ENCODE measurements around the gene NT5M.
"Not testable (repeated sequence)": the region's sequence is repeated elsewhere in the genome, so short reads cannot be mapped to it uniquely, and the experiment has no call there.

Gene NT5M

DNA sequence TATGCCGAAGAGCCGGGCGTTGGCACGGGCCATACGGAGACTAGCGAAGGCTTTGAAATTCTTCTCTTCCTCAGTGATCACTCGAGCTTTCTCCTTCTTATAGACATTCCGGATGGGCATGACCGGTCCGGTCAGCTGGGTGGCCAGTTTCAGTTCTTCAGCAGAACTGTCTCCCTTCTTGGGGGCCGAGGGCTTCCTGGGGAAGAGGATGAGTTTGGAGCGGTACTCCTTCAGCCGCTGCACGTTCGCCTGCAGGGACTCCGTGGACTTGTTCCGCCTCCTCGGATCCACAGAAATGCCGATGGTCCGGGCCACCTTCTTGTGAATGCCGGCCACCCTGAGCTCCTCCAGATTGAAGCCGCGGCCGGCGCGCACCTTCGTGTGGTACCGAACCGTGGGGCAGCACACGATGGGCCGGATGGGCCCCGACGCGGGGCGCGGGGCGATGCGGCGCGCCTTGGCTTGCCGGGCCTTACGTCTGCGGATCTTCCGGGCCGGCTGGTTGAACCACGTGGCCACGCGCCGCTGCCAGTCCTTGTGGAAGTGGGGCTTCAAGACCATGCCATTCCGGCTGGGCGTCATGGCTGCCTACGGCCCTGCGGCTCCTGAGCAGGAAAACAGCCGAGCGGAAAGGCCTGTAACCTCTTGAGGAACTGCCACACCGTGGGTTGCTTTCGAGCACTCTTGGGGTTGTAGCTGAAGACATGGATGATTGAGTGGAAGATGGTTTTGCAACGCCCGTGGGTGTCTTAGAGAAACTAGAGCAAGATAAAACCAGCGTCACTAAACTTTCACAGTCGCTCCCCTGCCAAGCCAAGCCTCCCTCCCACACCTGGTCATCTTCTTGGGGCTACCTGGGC is 80.5 kb downstream of the NT5M start:
- H2BK5ac ChIP-seq (ENCODE audit: low read length); H3K9ac ChIP-seq (ENCODE audit: low read length); H3K79me2 ChIP-seq (ENCODE audit: control insufficient read depth, insufficient read depth, low read length); DNase-seq; H2AK5ac ChIP-seq (ENCODE audit: low read length); H3K27ac ChIP-seq (ENCODE audit: low read depth, low read length); H3K4me1 ChIP-seq (ENCODE audit: control insufficient read depth, low read depth, low read length); H3K79me1 ChIP-seq (ENCODE audit: low read length); H4K5ac ChIP-seq (ENCODE audit: low read length); H2BK120ac ChIP-seq (ENCODE audit: low read depth, low read length); H2BK15ac ChIP-seq (replicated peaks; ENCODE audit: low read depth); H3K56ac ChIP-seq (ENCODE audit: low read length); H3K4me2 ChIP-seq (ENCODE audit: low read length); H3K36me3 ChIP-seq (ENCODE audit: control insufficient read depth, insufficient read depth, low read length); H3K18ac ChIP-seq (ENCODE audit: low read length); H3K4me3 ChIP-seq (ENCODE audit: low read length); H3K27me3 ChIP-seq (ENCODE audit: insufficient read depth, low read length, poor library complexity); H4K8ac ChIP-seq (ENCODE audit: low read depth, low read length); H3K23ac ChIP-seq (ENCODE audit: low read length); H3K4ac ChIP-seq (ENCODE audit: low read depth, low read length): not testable (repeated sequence)
- no CpG with 5 or more reads among the region's 61 CpGs for WGBS (ENCODE audit: extremely low coverage, insufficient coverage, low lambda C conversion rate)

DNA sequence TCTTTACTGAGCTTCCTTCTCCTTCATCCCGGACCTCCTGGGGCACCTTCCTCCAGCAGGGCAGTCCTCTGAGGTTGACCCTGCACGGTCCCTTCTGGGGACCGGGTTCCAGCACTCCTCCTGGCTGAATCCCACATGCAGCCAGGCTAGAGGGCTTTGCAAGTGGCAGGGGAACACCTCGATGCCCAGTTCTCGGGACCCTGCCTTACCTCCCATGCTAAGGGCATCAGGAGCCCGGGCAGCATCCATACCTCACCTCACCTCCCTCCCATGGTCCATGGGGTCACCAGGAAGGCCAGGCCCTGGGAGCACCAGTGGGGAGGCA is 81.1 kb downstream of the NT5M start:
- Histone ChIP-seq H3K56ac (ENCODE audit: low read length) (no peak overlapping the region), H3K27ac (ENCODE audit: low read depth, low read length) (no peak overlapping the region), H3K4ac (ENCODE audit: low read depth, low read length) (no peak overlapping the region), H3K79me1 (ENCODE audit: low read length) (no peaks in the 10 kb centered on the region), H2AK5ac (ENCODE audit: low read length) (no peak overlapping the region), H3K9ac (ENCODE audit: low read length) (no peak overlapping the region), H4K8ac (ENCODE audit: low read depth, low read length) (no peak overlapping the region), H3K4me1 (ENCODE audit: control insufficient read depth, low read depth, low read length) (no peaks in the 10 kb centered on the region), H4K5ac (ENCODE audit: low read length) (no peak overlapping the region), H3K4me3 (ENCODE audit: low read length) (no peak overlapping the region), H2BK15ac (replicated peaks; ENCODE audit: low read depth) (no peak overlapping the region), H3K27me3 (ENCODE audit: insufficient read depth, low read length, poor library complexity) (no peaks in the 10 kb centered on the region), H3K23ac (ENCODE audit: low read length) (no peak overlapping the region), H3K79me2 (ENCODE audit: control insufficient read depth, insufficient read depth, low read length) (no peaks in the 10 kb centered on the region), H3K36me3 (ENCODE audit: control insufficient read depth, insufficient read depth, low read length) (no peaks in the 10 kb centered on the region), H2BK5ac (ENCODE audit: low read length) (no peak overlapping the region), H3K4me2 (ENCODE audit: low read length) (no peak overlapping the region), H3K18ac (ENCODE audit: low read length) (no peak overlapping the region), H2BK120ac (ENCODE audit: low read depth, low read length) (no peak overlapping the region)
- WGBS (ENCODE audit: extremely low coverage, insufficient coverage, low lambda C conversion rate): no CpG with 5 or more reads among the region's 6 CpGs
- DNase-seq: no peak

DNA sequence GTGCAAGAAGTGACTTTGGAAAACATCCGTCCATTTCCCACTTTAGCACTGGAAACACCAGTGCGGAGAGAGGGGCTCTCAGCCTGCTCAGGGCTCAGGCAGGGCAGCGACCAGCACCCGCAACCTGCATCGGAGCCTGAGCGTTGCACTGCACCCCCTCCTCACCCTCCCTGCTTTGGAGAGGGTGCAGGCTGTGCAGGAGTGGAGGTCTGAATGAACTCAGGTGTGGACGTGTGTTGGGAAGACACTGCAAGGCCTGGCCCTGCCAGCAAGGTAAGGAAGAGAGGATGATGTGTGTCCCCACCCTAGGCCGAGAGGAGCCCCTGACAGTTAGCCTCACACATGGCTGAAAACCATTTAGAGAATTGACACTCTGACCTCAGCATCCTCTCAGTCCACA is 81.8 kb downstream of the NT5M start:
- Histone ChIP-seq H3K23ac (ENCODE audit: low read length) (no peak overlapping the region), H3K4ac (ENCODE audit: low read depth, low read length) (no peak overlapping the region), H3K79me2 (ENCODE audit: control insufficient read depth, insufficient read depth, low read length) (no peaks in the 10 kb centered on the region), H3K18ac (ENCODE audit: low read length) (no peak overlapping the region), H2BK5ac (ENCODE audit: low read length) (no peak overlapping the region), H3K56ac (ENCODE audit: low read length) (no peak overlapping the region), H3K4me2 (ENCODE audit: low read length) (no peak overlapping the region), H3K27ac (ENCODE audit: low read depth, low read length) (no peak overlapping the region), H3K27me3 (ENCODE audit: insufficient read depth, low read length, poor library complexity) (no peaks in the 10 kb centered on the region), H3K4me3 (ENCODE audit: low read length) (no peak overlapping the region), H4K5ac (ENCODE audit: low read length) (no peak overlapping the region), H3K36me3 (ENCODE audit: control insufficient read depth, insufficient read depth, low read length) (no peaks in the 10 kb centered on the region), H4K8ac (ENCODE audit: low read depth, low read length) (no peak overlapping the region), H3K4me1 (ENCODE audit: control insufficient read depth, low read depth, low read length) (no peaks in the 10 kb centered on the region), H3K79me1 (ENCODE audit: low read length) (no peaks in the 10 kb centered on the region), H2BK120ac (ENCODE audit: low read depth, low read length) (no peak overlapping the region), H3K9ac (ENCODE audit: low read length) (no peak overlapping the region), H2AK5ac (ENCODE audit: low read length) (no peak overlapping the region), H2BK15ac (replicated peaks; ENCODE audit: low read depth) (no peak overlapping the region)
- no peak for DNase-seq
- no CpG with 5 or more reads among the region's 8 CpGs for WGBS (ENCODE audit: extremely low coverage, insufficient coverage, low lambda C conversion rate)

DNA sequence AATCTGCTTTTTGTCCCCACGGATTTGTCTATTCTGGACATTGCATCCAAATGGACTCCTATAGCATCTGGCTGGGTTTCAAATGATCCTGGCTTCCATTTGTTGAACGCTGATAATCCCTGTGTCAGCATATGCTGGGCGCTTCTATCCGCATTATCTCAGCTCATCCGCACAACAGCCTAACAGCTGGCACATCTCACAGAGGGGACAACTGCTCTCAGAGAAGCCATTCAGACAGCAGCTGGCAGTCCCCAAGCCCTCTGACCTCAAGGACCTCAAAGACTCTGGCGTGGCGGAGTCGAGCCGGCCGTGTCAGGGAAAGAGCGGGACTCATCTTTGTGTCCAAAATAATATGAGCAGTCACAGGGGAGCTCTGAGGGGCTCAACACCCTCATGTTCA is 82.3 kb downstream of the NT5M start:
- Histone ChIP-seq H3K4me2 (ENCODE audit: low read length) (no peak overlapping the region), H3K79me2 (ENCODE audit: control insufficient read depth, insufficient read depth, low read length) (no peaks in the 10 kb centered on the region), H2BK15ac (replicated peaks; ENCODE audit: low read depth) (no peak overlapping the region), H3K4ac (ENCODE audit: low read depth, low read length) (no peak overlapping the region), H2BK120ac (ENCODE audit: low read depth, low read length) (no peak overlapping the region), H3K18ac (ENCODE audit: low read length) (no peak overlapping the region), H2AK5ac (ENCODE audit: low read length) (no peak overlapping the region), H4K5ac (ENCODE audit: low read length) (no peak overlapping the region), H3K79me1 (ENCODE audit: low read length) (no peaks in the 10 kb centered on the region), H3K23ac (ENCODE audit: low read length) (no peak overlapping the region), H3K4me1 (ENCODE audit: control insufficient read depth, low read depth, low read length) (no peaks in the 10 kb centered on the region), H2BK5ac (ENCODE audit: low read length) (no peak overlapping the region), H3K27ac (ENCODE audit: low read depth, low read length) (no peak overlapping the region), H3K9ac (ENCODE audit: low read length) (no peak overlapping the region), H3K27me3 (ENCODE audit: insufficient read depth, low read length, poor library complexity) (no peaks in the 10 kb centered on the region), H3K4me3 (ENCODE audit: low read length) (no peak overlapping the region), H4K8ac (ENCODE audit: low read depth, low read length) (no peak overlapping the region), H3K36me3 (ENCODE audit: control insufficient read depth, insufficient read depth, low read length) (no peaks in the 10 kb centered on the region), H3K56ac (ENCODE audit: low read length) (no peak overlapping the region)
- DNase-seq: no peak
- WGBS (ENCODE audit: extremely low coverage, insufficient coverage, low lambda C conversion rate): no CpG with 5 or more reads among the region's 11 CpGs

DNA sequence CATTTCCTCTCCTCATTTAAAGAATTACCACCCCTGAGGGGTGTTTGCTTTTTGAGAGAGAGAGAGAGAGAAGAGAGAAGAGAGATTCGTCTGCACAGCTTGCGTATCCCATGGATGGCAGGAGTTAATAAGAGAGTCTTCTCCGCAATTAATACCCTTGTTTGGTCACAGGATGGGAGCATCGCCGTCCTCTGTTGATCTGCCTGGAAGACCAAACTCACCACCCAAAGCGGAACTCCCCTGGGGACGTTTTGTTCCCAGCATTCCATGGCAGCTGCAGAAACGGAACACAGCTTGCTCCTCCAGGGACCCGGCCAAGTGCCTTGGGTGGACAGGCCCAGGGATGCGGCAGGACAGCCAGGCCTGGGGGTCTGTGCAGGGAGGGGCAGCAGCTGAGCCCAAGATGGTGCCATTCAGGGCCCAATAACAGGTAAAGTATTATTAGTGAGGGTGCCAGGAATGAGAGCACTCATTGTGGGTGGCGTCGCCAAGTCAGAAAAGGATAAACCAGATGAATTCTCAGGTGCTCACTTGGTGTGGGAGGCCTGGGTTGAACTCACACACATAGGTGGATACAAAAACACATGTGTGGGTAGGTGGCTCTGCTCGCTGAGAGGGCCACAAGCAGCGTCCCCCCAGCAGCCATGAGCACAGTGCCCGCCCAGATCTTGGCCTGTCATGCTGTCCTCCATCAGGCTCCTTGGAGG is 83.1 kb downstream of the NT5M start:
- WGBS (ENCODE audit: extremely low coverage, insufficient coverage, low lambda C conversion rate): no CpG with 5 or more reads among the region's 15 CpGs
- no peaks in the 10 kb centered on the region for H3K79me2 ChIP-seq (ENCODE audit: control insufficient read depth, insufficient read depth, low read length)
- no peak overlapping the region for H3K56ac ChIP-seq (ENCODE audit: low read length)
- H3K18ac ChIP-seq (ENCODE audit: low read length): no peak overlapping the region
- H3K4ac ChIP-seq (ENCODE audit: low read depth, low read length): no peak overlapping the region
- H3K4me1 ChIP-seq (ENCODE audit: control insufficient read depth, low read depth, low read length): no peaks in the 10 kb centered on the region
- H2BK5ac ChIP-seq (ENCODE audit: low read length): no peak overlapping the region
- no peak overlapping the region for H3K27ac ChIP-seq (ENCODE audit: low read depth, low read length)
- no peak overlapping the region for H4K8ac ChIP-seq (ENCODE audit: low read depth, low read length)
- no peak for DNase-seq
- H2AK5ac ChIP-seq (ENCODE audit: low read length): no peak overlapping the region
- no peak overlapping the region for H3K9ac ChIP-seq (ENCODE audit: low read length)
- H3K23ac ChIP-seq (ENCODE audit: low read length): no peak overlapping the region
- no peak overlapping the region for H2BK15ac ChIP-seq (replicated peaks; ENCODE audit: low read depth)
- no peak overlapping the region for H3K4me2 ChIP-seq (ENCODE audit: low read length)
- no peaks in the 10 kb centered on the region for H3K79me1 ChIP-seq (ENCODE audit: low read length)
- no peaks in the 10 kb centered on the region for H3K27me3 ChIP-seq (ENCODE audit: insufficient read depth, low read length, poor library complexity)
- no peak overlapping the region for H2BK120ac ChIP-seq (ENCODE audit: low read depth, low read length)
- no peak overlapping the region for H4K5ac ChIP-seq (ENCODE audit: low read length)
- no peak overlapping the region for H3K4me3 ChIP-seq (ENCODE audit: low read length)
- no peaks in the 10 kb centered on the region for H3K36me3 ChIP-seq (ENCODE audit: control insufficient read depth, insufficient read depth, low read length)
